ENCODE results near the gene MACF1.
"Not testable (repeated sequence)": the region's sequence is repeated elsewhere in the genome, so short reads cannot be mapped to it uniquely, and the experiment has no call there.

MACF1 gene

GRCh38 chr1:39474810-39475209 is 270.3 kb downstream of the MACF1 start:
- DNase-seq: no peak

GRCh38 chr1:39475551-39475950 is 271.1 kb downstream of the MACF1 start:
- not testable (repeated sequence) for DNase-seq

GRCh38 chr1:39478126-39478915 is 273.8 kb downstream of the MACF1 start:
- no peak for DNase-seq

GRCh38 chr1:39481289-39481688 is 276.8 kb downstream of the MACF1 start:
- no peak for DNase-seq

GRCh38 chr1:39483276-39483675 is 278.8 kb downstream of the MACF1 start:
- DNase-seq: no peak

GRCh38 chr1:39484564-39484963 is 280.1 kb downstream of the MACF1 start:
- DNase-seq: no peak

GRCh38 chr1:39485046-39485803 is 280.7 kb downstream of the MACF1 start:
- DNase-seq: no peak

- no peak for DNase-seq
Observed at GRCh38 chr1:39488012-39488545, 283.6 kb downstream of the MACF1 start.

GRCh38 chr1:39488793-39489566 is 284.5 kb downstream of the MACF1 start:
- no peak for DNase-seq

GRCh38 chr1:39489567-39490239 is 285.2 kb downstream of the MACF1 start:
- no peak for DNase-seq

GRCh38 chr1:39490596-39491145 is 286.2 kb downstream of the MACF1 start:
- DNase-seq: peak; percentile 42

- DNase-seq: peak; percentile 78
Observed at GRCh38 chr1:39491146-39491921, 286.8 kb downstream of the MACF1 start, which contains the start of gene BMP8A. BMP8A (plus strand) TSS chr1:39491636; CDS start chr1:39491992, 356 bp downstream.

- not testable (repeated sequence) for DNase-seq
Observed at GRCh38 chr1:39492118-39493042, 287.9 kb downstream of the MACF1 start.

GRCh38 chr1:39493043-39493810 is 288.7 kb downstream of the MACF1 start:
- not testable (repeated sequence) for DNase-seq

GRCh38 chr1:39494671-39495410 is 290.3 kb downstream of the MACF1 start:
- no peak for DNase-seq

- not testable (repeated sequence) for DNase-seq
Observed at GRCh38 chr1:39496520-39496919, 292.0 kb downstream of the MACF1 start.

- DNase-seq: no peak
Observed at GRCh38 chr1:39497585-39497984, 293.1 kb downstream of the MACF1 start.

- DNase-seq: not testable (repeated sequence)
Observed at GRCh38 chr1:39498096-39498710, 293.7 kb downstream of the MACF1 start.

Measured in activated CD8-positive, alpha-beta memory T cell treated with anti-CD3 and anti-CD28 coated beads, Interleukin-2, amount 50 U/mL, for 4 hours (primary cell).